Ishikawa (cell line): ENCODE results near the gene CFAP300.

Experiments used
- EP300 ChIP-seq: IDR thresholded peaks from 2 replicates; pipeline ENCODE4 v1.6.1; 2012; ENCODE audit warnings: borderline replicate concordance
- RAD21 ChIP-seq: IDR thresholded peaks from 2 replicates; pipeline ENCODE4 v1.6.1; 2012; ENCODE audit warnings: low read depth
- TF ChIP-seq, protein P1 (sequence below): IDR thresholded peaks from 2 replicates; pipeline ENCODE4 v1.6.1; 2012; ENCODE audit warnings: low read depth, mild to moderate bottlenecking

DNA sequence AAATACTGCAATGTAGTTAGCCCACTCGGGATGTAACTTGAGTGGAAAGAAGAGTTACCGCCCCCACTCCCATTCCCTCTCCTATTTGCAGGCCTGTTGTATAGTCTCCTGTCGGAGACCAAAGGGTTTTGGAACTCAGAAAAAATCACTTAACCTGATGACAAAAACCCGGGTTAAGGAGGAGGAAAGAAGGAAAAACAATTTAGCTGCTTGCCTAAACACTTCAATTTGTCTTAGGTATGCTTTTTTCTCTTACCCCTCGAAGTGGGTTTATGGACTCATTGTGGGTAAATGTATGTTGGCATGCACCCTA, 65.2 kb downstream of the CFAP300 start:
- TF ChIP-seq RAD21 (no peak), EP300 (no peak)
- TF ChIP-seq, protein P1, sequence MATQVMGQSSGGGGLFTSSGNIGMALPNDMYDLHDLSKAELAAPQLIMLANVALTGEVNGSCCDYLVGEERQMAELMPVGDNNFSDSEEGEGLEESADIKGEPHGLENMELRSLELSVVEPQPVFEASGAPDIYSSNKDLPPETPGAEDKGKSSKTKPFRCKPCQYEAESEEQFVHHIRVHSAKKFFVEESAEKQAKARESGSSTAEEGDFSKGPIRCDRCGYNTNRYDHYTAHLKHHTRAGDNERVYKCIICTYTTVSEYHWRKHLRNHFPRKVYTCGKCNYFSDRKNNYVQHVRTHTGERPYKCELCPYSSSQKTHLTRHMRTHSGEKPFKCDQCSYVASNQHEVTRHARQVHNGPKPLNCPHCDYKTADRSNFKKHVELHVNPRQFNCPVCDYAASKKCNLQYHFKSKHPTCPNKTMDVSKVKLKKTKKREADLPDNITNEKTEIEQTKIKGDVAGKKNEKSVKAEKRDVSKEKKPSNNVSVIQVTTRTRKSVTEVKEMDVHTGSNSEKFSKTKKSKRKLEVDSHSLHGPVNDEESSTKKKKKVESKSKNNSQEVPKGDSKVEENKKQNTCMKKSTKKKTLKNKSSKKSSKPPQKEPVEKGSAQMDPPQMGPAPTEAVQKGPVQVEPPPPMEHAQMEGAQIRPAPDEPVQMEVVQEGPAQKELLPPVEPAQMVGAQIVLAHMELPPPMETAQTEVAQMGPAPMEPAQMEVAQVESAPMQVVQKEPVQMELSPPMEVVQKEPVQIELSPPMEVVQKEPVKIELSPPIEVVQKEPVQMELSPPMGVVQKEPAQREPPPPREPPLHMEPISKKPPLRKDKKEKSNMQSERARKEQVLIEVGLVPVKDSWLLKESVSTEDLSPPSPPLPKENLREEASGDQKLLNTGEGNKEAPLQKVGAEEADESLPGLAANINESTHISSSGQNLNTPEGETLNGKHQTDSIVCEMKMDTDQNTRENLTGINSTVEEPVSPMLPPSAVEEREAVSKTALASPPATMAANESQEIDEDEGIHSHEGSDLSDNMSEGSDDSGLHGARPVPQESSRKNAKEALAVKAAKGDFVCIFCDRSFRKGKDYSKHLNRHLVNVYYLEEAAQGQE = no peak
